EH (cell line): ENCODE results near the gene PANX1.
"Not testable (repeated sequence)": the region's sequence is repeated elsewhere in the genome, so short reads cannot be mapped to it uniquely, and the experiment has no call there.

Source experiments
- DNase-seq: peaks from one replicate; pipeline ENCODE4 v3.0.0-alpha.2; 2015; ENCODE audit warnings: low read depth

The PANX1 gene

GRCh38 chr11:94150056-94150455 lies 21.4 kb downstream of the PANX1 start:
- no peak for DNase-seq

- DNase-seq: peak; percentile 72
These were observed 22.4 kb downstream of the PANX1 start for GRCh38 chr11:94150704-94151685.

- DNase-seq: peak; percentile 92
These were observed 23.4 kb downstream of the PANX1 start for GRCh38 chr11:94151903-94152677.

- DNase-seq: no peak
These were observed 24.0 kb downstream of the PANX1 start for GRCh38 chr11:94152678-94153065.

- no peak for DNase-seq
These were observed 24.7 kb downstream of the PANX1 start for GRCh38 chr11:94153320-94153719.

- peak; percentile 41 for DNase-seq
These were observed 25.6 kb downstream of the PANX1 start for GRCh38 chr11:94154095-94154856.

GRCh38 chr11:94157339-94157738 lies 28.7 kb downstream of the PANX1 start:
- DNase-seq: not testable (repeated sequence)

- DNase-seq: no peak
These were observed 40.2 kb downstream of the PANX1 start for GRCh38 chr11:94168882-94169281.

- no peak for DNase-seq
These were observed 40.9 kb downstream of the PANX1 start for GRCh38 chr11:94169516-94169915.

- DNase-seq: no peak
These were observed 41.4 kb downstream of the PANX1 start for GRCh38 chr11:94169930-94170545.

- DNase-seq: no peak
These were observed 42.3 kb downstream of the PANX1 start for GRCh38 chr11:94170953-94171352.

- DNase-seq: peak; percentile 67
These were observed 43.2 kb downstream of the PANX1 start for GRCh38 chr11:94171693-94172440.

- DNase-seq: peak; percentile 95
These were observed 46.9 kb downstream of the PANX1 start for GRCh38 chr11:94175535-94175934.

GRCh38 chr11:94178331-94178730 lies 49.7 kb downstream of the PANX1 start:
- no peak for DNase-seq

GRCh38 chr11:94179696-94180095 lies 51.1 kb downstream of the PANX1 start:
- no peak for DNase-seq

- DNase-seq: no peak
These were observed 52.9 kb downstream of the PANX1 start for GRCh38 chr11:94181526-94181925.

GRCh38 chr11:94181943-94182342 lies 53.3 kb downstream of the PANX1 start:
- no peak for DNase-seq

- no peak for DNase-seq
These were observed 54.7 kb downstream of the PANX1 start for GRCh38 chr11:94183251-94183885.

GRCh38 chr11:94183886-94184264 lies 55.2 kb downstream of the PANX1 start:
- DNase-seq: peak; percentile 47

- DNase-seq: no peak
These were observed 55.7 kb downstream of the PANX1 start for GRCh38 chr11:94184362-94184761.

- peak; percentile 53 for DNase-seq
These were observed 56.2 kb downstream of the PANX1 start for GRCh38 chr11:94184846-94185245.
